Mesendoderm (in vitro differentiated cells): ENCODE results near the gene RNASE4.

ENCODE experiments used
- DNase-seq: peaks from one replicate; pipeline ENCODE4 v3.0.0; 2013
- H2AK5ac ChIP-seq: 2 replicates; pipeline ENCODE4 v1.6.1; 2013; ENCODE audit warnings: low read length, inconsistent platforms
- H2BK120ac ChIP-seq: 2 replicates; pipeline ENCODE4 v1.6.1; 2013; ENCODE audit warnings: low read depth, mild to moderate bottlenecking, low read length, moderate library complexity, mixed read lengths
- H2BK15ac ChIP-seq: replicated peaks from 2 replicates; pipeline ENCODE4 v1.6.1; 2013; ENCODE audit warnings: low read depth, mild to moderate bottlenecking, moderate library complexity
- H2BK5ac ChIP-seq: 2 replicates; pipeline ENCODE4 v1.6.1; 2013; ENCODE audit warnings: low read length, inconsistent platforms
- H3K18ac ChIP-seq: 2 replicates; pipeline ENCODE4 v1.6.1; 2013; ENCODE audit warnings: mild to moderate bottlenecking, low read length, mixed read lengths
- H3K23ac ChIP-seq: one replicate; pipeline ENCODE4 v1.6.1; 2013; ENCODE audit warnings: low read length
- H3K27ac ChIP-seq: 2 replicates; pipeline ENCODE4 v1.5.1; 2013; ENCODE audit warnings: low read depth, mild to moderate bottlenecking, inconsistent platforms, low read length, moderate library complexity
- H3K27me3 ChIP-seq: 2 replicates; pipeline ENCODE4 v1.6.1; 2013; ENCODE audit warnings: low read length, control low read depth, mild to moderate bottlenecking, inconsistent platforms; ENCODE audit not compliant: insufficient read depth, poor library complexity
- H3K36me3 ChIP-seq: 2 replicates; pipeline ENCODE4 v1.6.1; 2013; ENCODE audit warnings: low read length, inconsistent platforms; ENCODE audit not compliant: control insufficient read depth, insufficient read depth
- H3K4ac ChIP-seq: one replicate; pipeline ENCODE4 v1.6.1; 2013; ENCODE audit warnings: low read depth, mild to moderate bottlenecking, low read length, moderate library complexity
- H3K4me1 ChIP-seq: 2 replicates; pipeline ENCODE4 v1.6.1; 2013; ENCODE audit warnings: low read depth, low read length, inconsistent platforms; ENCODE audit not compliant: control insufficient read depth
- H3K4me2 ChIP-seq: 2 replicates; pipeline ENCODE4 v1.6.1; 2013; ENCODE audit warnings: low read length
- H3K4me3 ChIP-seq: 2 replicates; pipeline ENCODE4 v1.5.1; 2013; ENCODE audit warnings: mild to moderate bottlenecking, low read length
- H3K56ac ChIP-seq: one replicate; pipeline ENCODE4 v1.6.1; 2013; ENCODE audit warnings: low read length
- H3K79me1 ChIP-seq: 2 replicates; pipeline ENCODE4 v1.6.1; 2013; ENCODE audit warnings: low read length, inconsistent platforms
- H3K79me2 ChIP-seq: 2 replicates; pipeline ENCODE4 v1.6.1; 2013; ENCODE audit warnings: mild to moderate bottlenecking, low read length; ENCODE audit not compliant: control insufficient read depth, insufficient read depth
- H3K9ac ChIP-seq: 2 replicates; pipeline ENCODE4 v1.6.1; 2013; ENCODE audit warnings: low read length, inconsistent platforms
- H4K5ac ChIP-seq: one replicate; pipeline ENCODE4 v1.6.1; 2013; ENCODE audit warnings: low read length
- H4K8ac ChIP-seq: one replicate; pipeline ENCODE4 v1.6.1; 2013; ENCODE audit warnings: low read depth, mild to moderate bottlenecking, control low read depth, low read length, moderate library complexity
- WGBS: extraction: QIAGEN DNeasy Blood & Tissue Kit; methylation state at CpG from one replicate; pipeline ENCODE4 v1.1.7; 2013; ENCODE audit warnings: low lambda C conversion rate, missing lambda C conversion rate; ENCODE audit not compliant: insufficient coverage; ENCODE audit errors: extremely low coverage; 5-methylcytosine and 5-hydroxymethylcytosine counted together

The RNASE4 gene

GRCh38 chr14:20645481-20645880 lies 38.9 kb upstream of the RNASE4 start:
- Histone ChIP-seq H3K27ac (peak overlapping the region; percentile 68), H3K56ac (peak overlapping the region; percentile 36), H3K4me2 (no peak overlapping the region), H2AK5ac (no peak overlapping the region), H2BK120ac (no peak overlapping the region), H2BK15ac (peak overlapping the region; percentile 46), H3K36me3 (no peaks in the 10 kb centered on the region), H3K9ac (no peak overlapping the region), H3K79me1 (no peaks in the 10 kb centered on the region), H3K79me2 (no peaks in the 10 kb centered on the region), H4K5ac (no peak overlapping the region), H3K4me1 (peaks cover 22% of the 10 kb centered on the region), H2BK5ac (peak overlapping the region; percentile 4), H3K4ac (peak overlapping the region; percentile 75), H4K8ac (no peak overlapping the region), H3K4me3 (no peak overlapping the region), H3K27me3 (no peaks in the 10 kb centered on the region), H3K23ac (no peak overlapping the region), H3K18ac (peak overlapping the region; percentile 85)
- WGBS, result no CpG with 5 or more reads among the region's 1 CpG
- DNase-seq, result no peak

DNA sequence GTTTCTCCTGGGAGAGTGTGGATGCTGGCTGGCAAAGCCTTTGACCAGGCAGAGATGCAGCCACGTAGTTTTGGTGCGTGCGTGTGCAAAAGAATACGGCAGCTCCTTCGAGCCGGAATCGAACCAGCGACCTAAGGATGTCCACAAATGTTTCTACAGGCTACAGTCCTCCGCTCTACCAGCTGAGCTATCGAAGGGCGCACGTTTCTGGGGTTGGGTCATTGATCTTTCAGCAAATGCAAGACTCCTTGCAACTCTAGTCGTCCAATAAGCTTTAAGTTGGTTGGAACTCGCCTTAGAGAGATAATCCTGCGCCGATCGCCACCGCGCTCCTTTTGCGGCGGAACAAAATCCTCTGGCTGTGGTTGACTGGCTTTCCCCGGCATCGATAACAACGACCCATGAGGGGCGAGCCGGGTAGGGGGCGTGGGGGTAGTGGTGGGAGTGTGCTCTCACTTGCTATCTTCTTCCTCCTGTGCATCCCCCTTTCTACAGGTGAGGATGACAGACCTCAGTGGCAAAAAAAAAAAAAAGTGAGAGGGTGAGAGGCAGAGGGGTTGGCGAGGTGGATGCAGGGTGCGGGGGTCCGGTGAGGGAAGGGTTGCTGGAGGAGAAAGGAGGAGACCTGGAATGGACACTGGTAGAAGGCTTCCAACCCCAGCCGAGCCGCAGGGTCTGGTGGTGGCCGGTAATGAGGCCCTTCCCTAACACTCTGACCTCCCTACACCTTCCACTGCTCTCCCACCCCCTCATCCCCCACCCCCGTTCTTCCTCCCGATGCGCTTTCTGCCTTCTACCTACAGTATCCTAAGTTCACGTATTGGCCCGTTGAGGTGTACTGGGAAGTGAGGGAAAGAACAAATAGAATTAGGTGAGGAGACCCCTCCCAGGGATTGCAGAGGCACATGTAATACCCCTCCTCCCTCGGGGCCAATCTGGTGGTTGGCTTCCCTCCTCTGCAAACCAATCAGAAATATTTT lies 31.1 kb upstream of the RNASE4 start:
- peak overlapping the region; percentile 66 for H3K27ac ChIP-seq
- H2BK120ac ChIP-seq, result no peak overlapping the region
- no CpG with 5 or more reads among the region's 39 CpGs for WGBS
- no peak overlapping the region for H4K8ac ChIP-seq
- no peaks in the 10 kb centered on the region for H3K27me3 ChIP-seq
- H3K18ac ChIP-seq, result peak overlapping the region; percentile 75
- H2BK5ac ChIP-seq, result peak overlapping the region; percentile 66
- H3K79me2 ChIP-seq, result no peaks in the 10 kb centered on the region
- H3K9ac ChIP-seq, result peak overlapping the region; percentile 76
- H2BK15ac ChIP-seq, result no peak overlapping the region
- H3K4me3 ChIP-seq, result peak overlapping the region; percentile 44
- no peak overlapping the region for H3K23ac ChIP-seq
- peaks cover 6% of the 10 kb centered on the region for H3K4me1 ChIP-seq
- DNase-seq, result peak; percentile 98
- no peaks in the 10 kb centered on the region for H3K79me1 ChIP-seq
- H3K36me3 ChIP-seq, result no peaks in the 10 kb centered on the region
- H4K5ac ChIP-seq, result no peak overlapping the region
- peak overlapping the region; percentile 89 for H3K4ac ChIP-seq
- H2AK5ac ChIP-seq, result no peak overlapping the region
- H3K56ac ChIP-seq, result peak overlapping the region; percentile 86
- H3K4me2 ChIP-seq, result peak overlapping the region; percentile 52

- Histone ChIP-seq H3K27me3 (no peaks in the 10 kb centered on the region), H3K23ac (no peak overlapping the region), H4K5ac (peak overlapping the region; percentile 59), H3K27ac (no peak overlapping the region), H3K36me3 (no peaks in the 10 kb centered on the region), H3K79me2 (no peaks in the 10 kb centered on the region), H2BK15ac (no peak overlapping the region), H3K4me1 (peaks cover 6% of the 10 kb centered on the region), H3K79me1 (no peaks in the 10 kb centered on the region), H3K4ac (peak overlapping the region; percentile 98), H3K4me2 (no peak overlapping the region), H2AK5ac (peak overlapping the region; percentile 87), H4K8ac (no peak overlapping the region), H3K4me3 (no peak overlapping the region), H2BK120ac (peak overlapping the region; percentile 66), H3K9ac (peak overlapping the region; percentile 5), H2BK5ac (peak overlapping the region; percentile 96), H3K56ac (peak overlapping the region; percentile 70), H3K18ac (peak overlapping the region; percentile 42)
- WGBS, result no CpG with 5 or more reads among the region's 4 CpGs
- peak; percentile 37 for DNase-seq
These were observed 28.5 kb upstream of the RNASE4 start for GRCh38 chr14:20655851-20656250.

- H3K4me1 ChIP-seq, result peaks cover 6% of the 10 kb centered on the region
- H2BK5ac ChIP-seq, result peak overlapping the region; percentile 96
- no peak overlapping the region for H3K9ac ChIP-seq
- H3K79me1 ChIP-seq, result no peaks in the 10 kb centered on the region
- H3K4ac ChIP-seq, result peak overlapping the region; percentile 27
- no peaks in the 10 kb centered on the region for H3K36me3 ChIP-seq
- no peak overlapping the region for H4K8ac ChIP-seq
- WGBS, result no CpG with 5 or more reads among the region's 4 CpGs
- no peaks in the 10 kb centered on the region for H3K27me3 ChIP-seq
- H2BK15ac ChIP-seq, result no peak overlapping the region
- H2BK120ac ChIP-seq, result no peak overlapping the region
- no peak overlapping the region for H3K27ac ChIP-seq
- H3K79me2 ChIP-seq, result no peaks in the 10 kb centered on the region
- H3K4me2 ChIP-seq, result no peak overlapping the region
- DNase-seq, result no peak
- H2AK5ac ChIP-seq, result peak overlapping the region; percentile 46
- peak overlapping the region; percentile 13 for H3K18ac ChIP-seq
- H3K4me3 ChIP-seq, result no peak overlapping the region
- H3K56ac ChIP-seq, result peak overlapping the region; percentile 70
- no peak overlapping the region for H3K23ac ChIP-seq
- H4K5ac ChIP-seq, result peak overlapping the region; percentile 26
These were observed 28.1 kb upstream of the RNASE4 start for GRCh38 chr14:20656274-20656673.

GRCh38 chr14:20657216-20658211 lies 26.8 kb upstream of the RNASE4 start:
- no peaks in the 10 kb centered on the region for H3K36me3 ChIP-seq
- H3K4me3 ChIP-seq, result no peak overlapping the region
- peak overlapping the region; percentile 1 for H2AK5ac ChIP-seq
- H3K4ac ChIP-seq, result no peak overlapping the region
- H4K5ac ChIP-seq, result no peak overlapping the region
- H3K79me2 ChIP-seq, result no peaks in the 10 kb centered on the region
- H4K8ac ChIP-seq, result no peak overlapping the region
- no peaks in the 10 kb centered on the region for H3K79me1 ChIP-seq
- H3K18ac ChIP-seq, result no peak overlapping the region
- no CpG with 5 or more reads among the region's 28 CpGs for WGBS
- H3K4me1 ChIP-seq, result peaks cover 6% of the 10 kb centered on the region
- no peak overlapping the region for H2BK5ac ChIP-seq
- no peak overlapping the region for H3K9ac ChIP-seq
- DNase-seq, result peak; percentile 98
- no peak overlapping the region for H2BK15ac ChIP-seq
- H3K4me2 ChIP-seq, result peak overlapping the region; percentile 23
- no peak overlapping the region for H3K27ac ChIP-seq
- peak overlapping the region; percentile 31 for H3K56ac ChIP-seq
- H3K23ac ChIP-seq, result no peak overlapping the region
- no peak overlapping the region for H2BK120ac ChIP-seq
- no peaks in the 10 kb centered on the region for H3K27me3 ChIP-seq
